Measurements from ENCODE around the gene PRIMA1.

The PRIMA1 gene

GRCh38 chr14:93708311-93708734, 80.0 kb downstream of the PRIMA1 start:
- no peak for DNase-seq

GRCh38 chr14:93707475-93707874, 80.8 kb downstream of the PRIMA1 start:
- DNase-seq = no peak

GRCh38 chr14:93706360-93706955, 81.8 kb downstream of the PRIMA1 start:
- DNase-seq = no peak

- DNase-seq = no peak
Observed at GRCh38 chr14:93705513-93706156, 82.7 kb downstream of the PRIMA1 start.

- DNase-seq = no peak
Observed at GRCh38 chr14:93703941-93704340, 84.3 kb downstream of the PRIMA1 start.

GRCh38 chr14:93702946-93703345, 85.3 kb downstream of the PRIMA1 start:
- no peak for DNase-seq

GRCh38 chr14:93701562-93701961, 86.7 kb downstream of the PRIMA1 start:
- no peak for DNase-seq

GRCh38 chr14:93700928-93701327, 87.4 kb downstream of the PRIMA1 start:
- DNase-seq = no peak

- DNase-seq = no peak
Observed at GRCh38 chr14:93693914-93694313, 94.4 kb downstream of the PRIMA1 start.

- no peak for DNase-seq
Observed at GRCh38 chr14:93691042-93691780, 97.1 kb downstream of the PRIMA1 start.

GRCh38 chr14:93690146-93690545, 98.1 kb downstream of the PRIMA1 start:
- DNase-seq = no peak

GRCh38 chr14:93688820-93689219, 99.5 kb downstream of the PRIMA1 start:
- DNase-seq = no peak

- DNase-seq = no peak
Observed at GRCh38 chr14:93688239-93688666, 100.0 kb downstream of the PRIMA1 start.

- no peak for DNase-seq
Observed at GRCh38 chr14:93686268-93686667, 102.0 kb downstream of the PRIMA1 start.

- DNase-seq = no peak
Observed at GRCh38 chr14:93685121-93685895, 103.0 kb downstream of the PRIMA1 start.

GRCh38 chr14:93683226-93683625, 105.1 kb downstream of the PRIMA1 start:
- DNase-seq = no peak

GRCh38 chr14:93682459-93682858, 105.8 kb downstream of the PRIMA1 start:
- no peak for DNase-seq

GRCh38 chr14:93676416-93676958, 111.8 kb downstream of the PRIMA1 start:
- no peak for DNase-seq

- DNase-seq = no peak
Observed at GRCh38 chr14:93675651-93676050, 112.6 kb downstream of the PRIMA1 start.

GRCh38 chr14:93674343-93674742, 113.9 kb downstream of the PRIMA1 start:
- no peak for DNase-seq

GRCh38 chr14:93669632-93670031, 118.7 kb downstream of the PRIMA1 start:
- no peak for DNase-seq
